Mesothelial cell of epicardium (in vitro differentiated cells): ENCODE results near the gene ZNF212. TPM values are rescaled to one million over a fixed set of nuclear protein-coding genes. Genes with fewer than 3 reads are reported as not detected.

Experiments
- DNase-seq, 2 experiments: peaks; one replicate each; pipeline ENCODE4 v3.0.0; 2021; ENCODE audit warnings: low spot score in 2 of 2; ENCODE audit not compliant: unreplicated experiment in 2 of 2
- H3K27ac Mint-ChIP-seq: 2 replicates; pipeline ENCODE4 v1.8.0; 2021; ENCODE audit warnings: mixed read lengths
- H3K27me3 Mint-ChIP-seq: 2 replicates; pipeline ENCODE4 v1.8.0; 2021; ENCODE audit warnings: low read depth, mixed read lengths
- H3K36me3 Mint-ChIP-seq: 2 replicates; pipeline ENCODE4 v1.8.0; 2021; ENCODE audit warnings: mixed read lengths
- H3K4me1 Mint-ChIP-seq: 2 replicates; pipeline ENCODE4 v1.8.0; 2021; ENCODE audit warnings: mixed read lengths
- H3K4me3 Mint-ChIP-seq: 2 replicates; pipeline ENCODE4 v1.8.0; 2021; ENCODE audit warnings: mild to moderate bottlenecking, moderate library complexity, mixed read lengths
- H3K9me3 Mint-ChIP-seq: 2 replicates; pipeline ENCODE4 v1.8.0; 2021; ENCODE audit warnings: mixed read lengths
- total RNA-seq: library from RNA; stranded (reverse); gene quantifications from 3 replicates; pipeline ENCODE4 v1.2.1, GENCODE V29; 2021
- TF ChIP-seq, protein P1 (sequence below): fragments of 200-600 bp; sonication (generic); IDR thresholded peaks from one replicate; pipeline ENCODE4 v1.5.0; 2021; ENCODE audit warnings: antibody characterized with exemption; ENCODE audit not compliant: unreplicated experiment

Gene ZNF212
- total RNA-seq, 1 donor from 2014 or later: 20.8 TPM

DNA sequence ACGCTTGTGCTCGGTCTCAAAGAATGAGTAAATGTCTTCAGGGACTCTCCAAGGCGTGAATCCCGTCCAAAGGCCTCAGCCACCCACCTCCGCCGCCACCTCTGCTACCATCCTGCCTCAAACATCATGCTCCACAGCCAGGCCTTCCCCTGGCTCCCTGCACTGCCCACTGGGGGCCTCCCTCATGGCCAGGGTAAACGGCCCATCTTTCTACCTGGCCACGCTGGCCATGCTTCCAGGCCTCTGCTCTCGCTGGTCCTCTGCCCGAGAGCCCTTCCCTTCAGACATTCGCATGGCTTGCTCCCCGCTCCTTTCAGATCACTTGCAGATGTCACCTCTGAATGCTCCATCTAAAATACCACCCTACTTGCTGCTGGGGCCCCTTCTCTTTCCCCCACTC lies 62.8 kb downstream of the ZNF212 start:
- no peaks in the 10 kb centered on the region for H3K4me1 Mint-ChIP-seq
- H3K27me3 Mint-ChIP-seq: peaks cover 7% of the 10 kb centered on the region
- no peak overlapping the region for H3K27ac Mint-ChIP-seq
- no peak for DNase-seq
- H3K4me3 Mint-ChIP-seq: no peak overlapping the region
- TF ChIP-seq, protein P1, sequence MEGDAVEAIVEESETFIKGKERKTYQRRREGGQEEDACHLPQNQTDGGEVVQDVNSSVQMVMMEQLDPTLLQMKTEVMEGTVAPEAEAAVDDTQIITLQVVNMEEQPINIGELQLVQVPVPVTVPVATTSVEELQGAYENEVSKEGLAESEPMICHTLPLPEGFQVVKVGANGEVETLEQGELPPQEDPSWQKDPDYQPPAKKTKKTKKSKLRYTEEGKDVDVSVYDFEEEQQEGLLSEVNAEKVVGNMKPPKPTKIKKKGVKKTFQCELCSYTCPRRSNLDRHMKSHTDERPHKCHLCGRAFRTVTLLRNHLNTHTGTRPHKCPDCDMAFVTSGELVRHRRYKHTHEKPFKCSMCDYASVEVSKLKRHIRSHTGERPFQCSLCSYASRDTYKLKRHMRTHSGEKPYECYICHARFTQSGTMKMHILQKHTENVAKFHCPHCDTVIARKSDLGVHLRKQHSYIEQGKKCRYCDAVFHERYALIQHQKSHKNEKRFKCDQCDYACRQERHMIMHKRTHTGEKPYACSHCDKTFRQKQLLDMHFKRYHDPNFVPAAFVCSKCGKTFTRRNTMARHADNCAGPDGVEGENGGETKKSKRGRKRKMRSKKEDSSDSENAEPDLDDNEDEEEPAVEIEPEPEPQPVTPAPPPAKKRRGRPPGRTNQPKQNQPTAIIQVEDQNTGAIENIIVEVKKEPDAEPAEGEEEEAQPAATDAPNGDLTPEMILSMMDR: no peak
- peaks cover 12% of the 10 kb centered on the region for H3K9me3 Mint-ChIP-seq
- H3K36me3 Mint-ChIP-seq: no peaks in the 10 kb centered on the region

DNA sequence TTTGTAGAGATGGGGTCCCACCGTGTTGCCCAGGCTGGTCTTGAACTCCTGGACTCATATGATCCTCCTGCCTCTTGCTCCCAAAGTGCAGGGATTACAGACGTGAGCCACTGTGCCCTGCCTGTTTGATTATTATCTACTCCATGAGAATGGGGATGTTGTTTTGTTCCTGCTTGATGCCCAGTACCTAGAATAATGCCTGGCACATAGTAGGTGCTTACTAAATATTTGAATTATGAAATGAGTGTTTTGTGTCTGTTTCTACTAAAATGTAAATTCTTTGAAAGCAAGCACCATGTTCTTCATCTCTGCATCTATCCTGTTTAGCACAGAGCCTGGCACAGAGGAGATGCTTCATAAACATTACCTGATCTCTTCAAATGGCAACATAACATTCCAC lies 63.4 kb downstream of the ZNF212 start:
- Mint-ChIP-seq H3K4me3 (no peak overlapping the region), H3K27me3 (peaks cover 7% of the 10 kb centered on the region), H3K9me3 (peaks cover 12% of the 10 kb centered on the region), H3K27ac (no peak overlapping the region), H3K36me3 (no peaks in the 10 kb centered on the region), H3K4me1 (no peaks in the 10 kb centered on the region)
- TF ChIP-seq, protein P1: no peak
- no peak for DNase-seq

DNA sequence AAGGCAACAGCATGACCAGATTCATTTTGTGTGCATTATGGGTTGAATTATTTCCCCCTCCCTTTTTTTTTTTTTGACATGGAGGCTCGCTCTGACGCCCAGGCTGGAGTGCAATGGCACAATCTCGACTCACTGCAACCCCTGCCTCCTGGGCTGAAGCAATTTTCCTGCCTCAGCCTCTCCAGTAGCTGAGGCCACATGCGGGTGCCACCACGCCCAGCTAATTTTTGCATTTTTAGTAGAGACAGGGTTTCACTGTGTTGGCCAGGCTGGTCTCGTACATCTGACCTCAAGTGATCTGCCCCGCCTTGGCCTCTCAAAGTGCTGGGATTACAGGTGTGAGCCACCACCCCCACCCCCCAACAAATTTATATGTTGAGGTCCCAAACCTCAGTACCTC lies 64.6 kb downstream of the ZNF212 start:
- H3K9me3 Mint-ChIP-seq: peaks cover 4% of the 10 kb centered on the region

More for the DNA sequence above, 64.6 kb downstream of the ZNF212 start:
- no peaks in the 10 kb centered on the region for H3K4me1 Mint-ChIP-seq
- H3K4me3 Mint-ChIP-seq: no peak overlapping the region
- peaks cover 5% of the 10 kb centered on the region for H3K27me3 Mint-ChIP-seq
- DNase-seq: no peak
- H3K27ac Mint-ChIP-seq: no peak overlapping the region
- no peaks in the 10 kb centered on the region for H3K36me3 Mint-ChIP-seq
- TF ChIP-seq, protein P1: no peak

Other genes starting within 250 kb of the ZNF212 start
- gene PDIA4, start 211.1 kb upstream of the ZNF212 start, total RNA-seq: 164 to 169 TPM (median 164 TPM) in 3 replicates
- gene ZNF786, start 148.9 kb upstream of the ZNF212 start, total RNA-seq: 10.9 to 12.1 TPM (median 11.0 TPM) in 3 replicates
- 7.0 to 7.3 TPM (median 7.2 TPM) in 3 replicates for gene ZNF425, start 113.3 kb upstream of the ZNF212 start, total RNA-seq
- 20.0 to 21.9 TPM (median 20.6 TPM) in 3 replicates for gene ZNF398, start 92.2 kb upstream of the ZNF212 start, total RNA-seq
- 40.4 to 47.0 TPM (median 42.6 TPM) in 3 replicates for gene ZNF282, start 44.1 kb upstream of the ZNF212 start, total RNA-seq
- gene ZNF783, start 22.5 kb downstream of the ZNF212 start, total RNA-seq: 34.9 to 37.0 TPM (median 35.5 TPM) in 3 replicates
- 18.5 to 20.0 TPM (median 18.9 TPM) in 3 replicates for gene ZNF777, start 221.4 kb downstream of the ZNF212 start, total RNA-seq